ENCODE results near the gene C2CD2L.

DNA sequence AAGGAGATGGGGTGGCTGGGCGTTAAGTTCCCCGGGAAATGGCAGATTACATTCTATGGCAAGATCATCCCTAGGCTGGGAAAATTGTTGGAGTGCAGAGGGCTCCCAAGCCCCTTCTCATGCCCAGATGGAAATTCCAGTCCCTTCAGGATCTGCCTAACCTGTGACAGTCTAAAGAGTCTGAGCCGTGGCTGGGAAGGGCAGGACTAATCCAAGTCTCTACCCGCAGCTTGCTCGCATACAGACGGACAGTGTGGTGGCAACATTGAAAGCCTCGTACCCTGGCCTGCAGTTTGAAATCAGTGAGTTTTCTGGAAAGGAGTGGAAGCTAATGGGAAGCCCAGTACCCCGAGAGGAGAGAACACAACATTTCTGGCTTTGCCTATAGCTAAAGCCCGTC, 18.7 kb upstream of the C2CD2L start:
- no peak for TF ChIP-seq TAF1 (conservative IDR thresholded peaks at IDR 0.05)
- TF ChIP-seq, protein P1, sequence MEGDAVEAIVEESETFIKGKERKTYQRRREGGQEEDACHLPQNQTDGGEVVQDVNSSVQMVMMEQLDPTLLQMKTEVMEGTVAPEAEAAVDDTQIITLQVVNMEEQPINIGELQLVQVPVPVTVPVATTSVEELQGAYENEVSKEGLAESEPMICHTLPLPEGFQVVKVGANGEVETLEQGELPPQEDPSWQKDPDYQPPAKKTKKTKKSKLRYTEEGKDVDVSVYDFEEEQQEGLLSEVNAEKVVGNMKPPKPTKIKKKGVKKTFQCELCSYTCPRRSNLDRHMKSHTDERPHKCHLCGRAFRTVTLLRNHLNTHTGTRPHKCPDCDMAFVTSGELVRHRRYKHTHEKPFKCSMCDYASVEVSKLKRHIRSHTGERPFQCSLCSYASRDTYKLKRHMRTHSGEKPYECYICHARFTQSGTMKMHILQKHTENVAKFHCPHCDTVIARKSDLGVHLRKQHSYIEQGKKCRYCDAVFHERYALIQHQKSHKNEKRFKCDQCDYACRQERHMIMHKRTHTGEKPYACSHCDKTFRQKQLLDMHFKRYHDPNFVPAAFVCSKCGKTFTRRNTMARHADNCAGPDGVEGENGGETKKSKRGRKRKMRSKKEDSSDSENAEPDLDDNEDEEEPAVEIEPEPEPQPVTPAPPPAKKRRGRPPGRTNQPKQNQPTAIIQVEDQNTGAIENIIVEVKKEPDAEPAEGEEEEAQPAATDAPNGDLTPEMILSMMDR (IDR thresholded peaks at IDR 0.05; ENCODE audit: low read depth, low read length, missing input control), result no peak
- no peak for TF ChIP-seq ZBTB33 (IDR thresholded peaks at IDR 0.05)

All from liver (tissue), 3 donors.